SH-SY5Y (cell line): ENCODE measurements around the gene SCD5.

Experiments
- GATA2 ChIP-seq: IDR thresholded peaks from 2 replicates; pipeline ENCODE4 v1.6.1; 2011; ENCODE audit warnings: mild to moderate bottlenecking, low read depth, low read length
- GATA3 ChIP-seq: IDR thresholded peaks from 2 replicates; pipeline ENCODE4 v1.6.1; 2011; ENCODE audit warnings: low read depth, mild to moderate bottlenecking, low read length, moderate library complexity

- TF ChIP-seq GATA3 (peak; percentile 52; the same call in 1 of the 2 replicates), GATA2 (peak; percentile 94)
These were observed 17.8 kb downstream of the SCD5 start for GRCh38 chr4:82780752-82781231.
